Activated CD4-positive, alpha-beta T cell treated with anti-CD3 and anti-CD28 coated beads, Interleukin-2, amount 50 U/mL, for 4 hours (primary cell): ENCODE measurements around the gene ZCCHC8.

Experiments
- DNase-seq, 2 experiments: peaks; one replicate each; pipeline ENCODE4 v3.0.0-alpha.2; 2020

Gene ZCCHC8

DNA sequence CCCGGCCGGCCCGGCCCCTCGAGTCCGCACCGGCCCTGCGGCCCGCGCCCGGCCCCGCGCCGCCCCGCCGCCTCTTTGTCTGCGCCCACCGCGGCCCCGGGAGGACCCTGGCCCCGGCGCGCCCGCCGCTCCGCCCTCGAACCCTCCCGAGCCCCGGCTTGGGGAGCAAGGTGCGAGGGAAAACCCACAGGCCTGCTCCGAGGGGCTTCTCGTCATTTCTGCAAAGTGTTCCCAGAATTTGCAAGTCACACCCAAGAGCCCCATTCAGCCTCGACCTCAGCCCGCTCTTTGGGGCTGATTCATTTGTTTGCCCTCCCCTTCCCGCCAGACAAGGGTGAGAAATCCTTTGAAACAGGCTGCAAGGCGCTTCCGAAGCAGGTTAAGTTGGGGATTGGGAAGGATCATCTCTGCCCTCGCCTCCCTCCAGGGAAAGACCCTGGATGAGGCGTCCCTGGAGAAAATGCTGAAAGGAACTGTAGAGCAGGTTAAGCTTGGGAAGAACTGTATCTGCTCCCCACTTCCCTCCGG is 77.9 kb downstream of the ZCCHC8 start:
- peak; percentile 49 to 54 for DNase-seq

DNA sequence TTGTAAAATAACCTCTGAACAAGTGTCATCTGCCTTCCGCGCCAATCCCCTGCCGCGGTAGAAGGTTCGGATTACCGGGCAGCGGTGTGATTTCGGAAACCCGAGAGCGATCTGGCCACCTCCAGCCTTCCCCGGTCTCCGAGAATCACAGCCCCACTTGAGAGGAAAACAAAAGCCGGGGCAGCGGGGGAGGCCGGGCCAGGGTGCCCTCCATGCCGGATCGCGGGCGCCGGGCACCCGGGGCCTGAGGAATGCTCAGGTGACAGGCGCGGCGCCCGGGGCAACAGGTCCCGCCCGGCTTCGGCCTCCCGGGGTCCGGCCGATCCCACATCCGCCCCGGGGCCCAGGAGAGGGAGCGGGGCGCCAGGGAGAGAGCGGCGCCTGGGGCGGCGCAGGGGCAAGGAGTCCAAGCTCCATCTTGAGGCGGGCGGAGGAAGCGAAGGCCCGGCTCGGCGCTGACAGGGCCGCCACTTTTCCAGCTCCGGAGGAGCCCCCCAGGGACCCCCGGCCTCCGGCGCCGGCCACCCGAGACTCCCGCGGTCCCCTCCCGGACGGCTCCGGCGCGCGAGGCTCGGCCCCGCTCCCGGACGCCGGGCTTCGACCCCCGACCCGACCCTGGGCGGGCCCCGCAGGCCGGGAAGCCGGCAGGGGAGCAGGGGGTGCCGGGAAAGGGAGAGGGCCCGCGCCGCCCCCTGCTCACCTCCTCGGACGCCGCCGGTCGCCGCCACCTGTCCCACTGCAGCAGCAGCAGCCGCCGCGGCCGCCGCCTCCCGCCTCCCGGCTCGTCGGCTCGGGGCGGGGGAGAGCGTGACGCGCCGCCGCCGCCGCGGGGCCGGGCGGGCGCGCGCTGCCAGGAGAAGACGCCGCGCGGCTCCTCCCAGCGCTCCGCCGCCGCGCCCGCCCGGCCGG is 78.7 kb downstream of the ZCCHC8 start, which contains the start of gene CLIP1:
Gene CLIP1 (minus strand): TSS at position 849 of the 909 bp plus-strand sequence. CDS start 42,217 bp downstream, outside the sequence.
- peak; percentile 39 to 47 for DNase-seq
